ENCODE data around the gene U2AF1L4. TPM values are rescaled to one million over a fixed set of nuclear protein-coding genes. Genes with fewer than 3 reads are reported as not detected.

Gene U2AF1L4
- total RNA-seq, 3 donors from 2014 or later (not counting 1 experiment from before 2014, with no cell fraction given): 63.7 to 78.2 (median 73.0) TPM

- Histone ChIP-seq H3K27ac (ENCODE audit: low read length) (peak overlapping the region; percentile 62), H3K27me3 (ENCODE audit: control insufficient read depth, insufficient read depth, low read length) (no peaks in the 10 kb centered on the region), H3K9me3 (ENCODE audit: control insufficient read depth, insufficient read depth, low read length) (no peaks in the 10 kb centered on the region), H3K4me1 (ENCODE audit: control insufficient read depth, insufficient read depth, low read length) (peaks cover 51% of the 10 kb centered on the region), H3K36me3 (ENCODE audit: control insufficient read depth, insufficient read depth, low read length) (peaks cover 30% of the 10 kb centered on the region), H3K4me3 (ENCODE audit: low read length) (peak overlapping the region; percentile 67)
- H3K27me3 Mint-ChIP-seq (ENCODE audit: low read depth in 2 of 2): no peaks in the 10 kb centered on the region
- no peaks in the 10 kb centered on the region for H3K9me3 Mint-ChIP-seq
- intact Hi-C loops (cut with micrococcal nuclease): loop anchor here (1.0 to 10.0 kb wide), 3 partner anchors 23 to 164 kb away; partner anchors contain the start of genes ARHGAP33, HCST, NFKBID and TYROBP
- H3K27ac Mint-ChIP-seq: peak overlapping the region; percentile 96 to 99
- WGBS (ENCODE audit: insufficient coverage): under 1% methylated on average over 63 of the region's 63 CpGs
- peak overlapping the region; percentile 94 for H3K4me3 Mint-ChIP-seq
- no peaks in the 10 kb centered on the region for H3K36me3 Mint-ChIP-seq
- peaks cover 28 to 54% of the 10 kb centered on the region in 2 donors for H3K4me1 Mint-ChIP-seq
- DNase-seq (peak; percentile 91 to 97), ATAC-seq (peak; percentile 66 to 84 (median 69))
- no peak for TF ChIP-seq CTCF (IDR thresholded peaks at IDR 0.05)
Observed at GRCh38 chr19:35740423-35741202, 4.6 kb downstream of the U2AF1L4 start.

- intact Hi-C loops (cut with micrococcal nuclease): loop anchor here (1.0 to 10.0 kb wide), 3 partner anchors 23 to 165 kb away; partner anchors contain the start of genes ARHGAP33, HCST, NFKBID and TYROBP
- Histone ChIP-seq H3K27me3 (ENCODE audit: control insufficient read depth, insufficient read depth, low read length) (no peaks in the 10 kb centered on the region), H3K9me3 (ENCODE audit: control insufficient read depth, insufficient read depth, low read length) (no peaks in the 10 kb centered on the region), H3K4me3 (ENCODE audit: low read length) (peak overlapping the region; percentile 67), H3K36me3 (ENCODE audit: control insufficient read depth, insufficient read depth, low read length) (peaks cover 34% of the 10 kb centered on the region), H3K27ac (ENCODE audit: low read length) (peak overlapping the region; percentile 44), H3K4me1 (ENCODE audit: control insufficient read depth, insufficient read depth, low read length) (peaks cover 50% of the 10 kb centered on the region)
- ATAC-seq (peak; percentile 0 to 1 (median 1)), DNase-seq (no peak)
- no peaks in the 10 kb centered on the region for H3K9me3 Mint-ChIP-seq
- H3K4me1 Mint-ChIP-seq: peaks cover 23 to 53% of the 10 kb centered on the region in 2 donors
- peak overlapping the region in 1 of 2 donors; percentile 99 for H3K27ac Mint-ChIP-seq
- TF ChIP-seq CTCF (IDR thresholded peaks at IDR 0.05): no peak
- no peaks in the 10 kb centered on the region for H3K27me3 Mint-ChIP-seq (ENCODE audit: low read depth in 2 of 2)
- H3K4me3 Mint-ChIP-seq: peak overlapping the region; percentile 94
- 7% methylated on average over 16 of the region's 16 CpGs for WGBS (ENCODE audit: insufficient coverage)
- H3K36me3 Mint-ChIP-seq: no peaks in the 10 kb centered on the region
Observed at GRCh38 chr19:35740108-35740422, 5.2 kb downstream of the U2AF1L4 start.

- H3K9me3 Mint-ChIP-seq: no peaks in the 10 kb centered on the region
- intact Hi-C loops (cut with micrococcal nuclease): loop anchor here (1.0 to 10.0 kb wide), 3 partner anchors 22 to 165 kb away; partner anchors contain the start of genes ARHGAP33, HCST, NFKBID and TYROBP
- Histone ChIP-seq H3K4me1 (ENCODE audit: control insufficient read depth, insufficient read depth, low read length) (peaks cover 47% of the 10 kb centered on the region), H3K9me3 (ENCODE audit: control insufficient read depth, insufficient read depth, low read length) (no peaks in the 10 kb centered on the region), H3K4me3 (ENCODE audit: low read length) (peak overlapping the region; percentile 67), H3K36me3 (ENCODE audit: control insufficient read depth, insufficient read depth, low read length) (peaks cover 37% of the 10 kb centered on the region), H3K27me3 (ENCODE audit: control insufficient read depth, insufficient read depth, low read length) (no peaks in the 10 kb centered on the region), H3K27ac (ENCODE audit: low read length) (no peak overlapping the region)
- no peak overlapping the region for H3K27ac Mint-ChIP-seq
- peak in 1 of 2 donors; percentile 19 for DNase-seq
- H3K36me3 Mint-ChIP-seq: no peaks in the 10 kb centered on the region
- no peaks in the 10 kb centered on the region for H3K27me3 Mint-ChIP-seq (ENCODE audit: low read depth in 2 of 2)
- H3K4me3 Mint-ChIP-seq: peak overlapping the region; percentile 49
- no peak for ATAC-seq
- WGBS (ENCODE audit: insufficient coverage): 91% methylated on average over 28 of the region's 29 CpGs
- no peak for TF ChIP-seq CTCF (IDR thresholded peaks at IDR 0.05)
- H3K4me1 Mint-ChIP-seq: peaks cover 19 to 47% of the 10 kb centered on the region in 2 donors
Observed at GRCh38 chr19:35739275-35740107, 5.7 kb downstream of the U2AF1L4 start.

Measured in natural killer cell (primary cell).